ENCODE data around the gene DELE1.

GRCh38 chr5:141941779-141942178 is 18.1 kb downstream of the DELE1 start:
- TF ChIP-seq RAD21 (IDR thresholded peaks at IDR 0.05) (no peak), JUND (IDR thresholded peaks at IDR 0.05) (no peak), CTCF (IDR thresholded peaks at IDR 0.05; ENCODE audit: low read depth, low read length, missing input control) (no peak), REST (IDR thresholded peaks at IDR 0.05) (no peak), TAF1 (conservative IDR thresholded peaks at IDR 0.05) (no peak), ZBTB33 (IDR thresholded peaks at IDR 0.05) (no peak), GABPA (IDR thresholded peaks at IDR 0.05 in 1 of 2, conservative IDR thresholded peaks at IDR 0.05 in 1 of 2) (no peak), ATF3 (IDR thresholded peaks at IDR 0.05) (no peak), EGR1 (IDR thresholded peaks at IDR 0.05; ENCODE audit: low read depth in 2 of 2) (no peak), SP1 (IDR thresholded peaks at IDR 0.05) (no peak), NR2F2 (IDR thresholded peaks at IDR 0.05) (no peak), YY1 (IDR thresholded peaks at IDR 0.05) (no peak), FOXA1 (IDR thresholded peaks at IDR 0.05) (no peak), MAX (IDR thresholded peaks at IDR 0.05) (no peak)

Measured in liver (tissue), 3 donors.